NOMO-1 treated with DMSO at 0.1 percent for 48 hours (cell line): Measurements from ENCODE around the gene TUBB6.

Experiments used
- DNase-seq: peaks from one replicate; lab custom pipeline; 2025; ENCODE audit not compliant: unreplicated experiment; lab: John Stamatoyannopoulos, UW

TUBB6 gene

DNA sequence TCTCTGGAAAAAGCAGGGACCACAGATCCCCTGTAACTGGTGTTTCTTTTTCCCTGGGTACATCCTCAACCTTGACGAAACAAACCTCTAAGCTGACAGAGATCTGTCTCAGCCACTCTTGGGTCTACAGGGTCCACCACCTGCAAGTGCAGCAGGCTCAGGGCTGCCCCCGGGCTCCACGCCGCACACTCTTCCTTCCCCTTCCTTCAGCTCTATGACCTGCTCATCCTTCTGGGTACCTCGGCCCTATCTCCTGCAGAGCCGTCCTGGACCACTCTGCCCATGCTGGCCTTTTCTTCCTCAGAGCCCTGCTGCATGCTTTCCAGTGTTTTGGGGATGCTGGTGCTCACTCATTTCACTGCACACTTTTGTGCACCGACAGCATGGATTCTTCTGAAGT is 27.5 kb downstream of the TUBB6 start:
- no peak for DNase-seq

DNA sequence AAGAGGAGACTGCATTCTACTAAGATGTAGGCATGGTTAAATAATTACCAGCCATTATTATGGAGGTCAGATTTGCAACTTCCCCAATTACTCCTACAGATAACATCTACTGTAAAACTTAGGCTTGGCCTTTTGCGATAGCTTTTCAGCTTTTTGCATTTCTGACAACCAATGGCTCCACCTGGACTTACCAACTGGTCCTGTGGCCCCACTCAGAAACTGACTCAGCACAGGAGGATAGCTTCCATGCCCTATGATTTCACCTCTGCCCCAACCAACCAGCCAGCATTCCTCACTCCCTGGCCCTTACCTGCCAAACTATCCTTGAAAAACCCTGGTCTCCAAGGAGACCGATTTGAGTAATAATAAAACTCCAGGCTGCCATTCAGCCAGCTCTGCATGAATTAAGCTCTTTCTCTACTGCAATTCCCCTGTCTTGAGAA is 28.2 kb downstream of the TUBB6 start:
- no peak for DNase-seq

DNA sequence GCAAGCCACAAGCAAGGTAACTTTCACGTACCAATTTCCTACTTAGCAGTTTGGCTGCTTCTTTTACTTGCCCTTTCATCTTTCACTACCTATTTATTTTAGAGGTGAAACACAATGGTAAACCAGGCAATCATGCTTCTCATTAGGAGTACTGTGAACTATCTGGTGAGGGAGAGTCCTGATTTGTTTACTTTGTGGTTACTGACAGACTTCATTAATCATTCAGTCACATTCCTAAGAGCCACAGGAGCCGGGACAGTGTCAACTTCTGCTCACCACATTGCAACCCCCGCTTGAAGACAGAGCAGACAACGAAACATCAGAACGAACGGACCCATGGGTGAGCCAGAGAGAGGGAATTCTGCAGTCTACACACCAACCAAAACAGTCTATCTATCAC is 28.8 kb downstream of the TUBB6 start:
- DNase-seq, result no peak

DNA sequence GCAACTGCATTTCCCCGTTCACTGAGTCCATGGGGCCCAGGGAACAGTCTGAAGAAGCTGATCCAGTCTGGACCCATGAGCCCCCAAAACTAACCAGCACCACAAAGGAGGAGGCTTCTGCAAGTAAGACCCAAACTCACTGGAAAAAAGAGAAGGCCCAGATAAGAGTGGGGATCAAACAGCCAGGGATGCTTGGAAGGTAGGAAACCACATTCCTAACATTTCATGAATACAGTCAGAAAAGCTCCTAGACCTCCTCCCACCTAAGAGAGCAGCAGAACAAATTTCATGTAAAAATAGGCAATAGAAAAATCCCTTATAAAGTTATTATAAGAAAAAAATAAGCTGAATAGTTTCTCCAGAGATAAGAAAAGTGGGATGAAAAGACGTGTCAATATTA is 30.3 kb downstream of the TUBB6 start:
- no peak for DNase-seq

DNA sequence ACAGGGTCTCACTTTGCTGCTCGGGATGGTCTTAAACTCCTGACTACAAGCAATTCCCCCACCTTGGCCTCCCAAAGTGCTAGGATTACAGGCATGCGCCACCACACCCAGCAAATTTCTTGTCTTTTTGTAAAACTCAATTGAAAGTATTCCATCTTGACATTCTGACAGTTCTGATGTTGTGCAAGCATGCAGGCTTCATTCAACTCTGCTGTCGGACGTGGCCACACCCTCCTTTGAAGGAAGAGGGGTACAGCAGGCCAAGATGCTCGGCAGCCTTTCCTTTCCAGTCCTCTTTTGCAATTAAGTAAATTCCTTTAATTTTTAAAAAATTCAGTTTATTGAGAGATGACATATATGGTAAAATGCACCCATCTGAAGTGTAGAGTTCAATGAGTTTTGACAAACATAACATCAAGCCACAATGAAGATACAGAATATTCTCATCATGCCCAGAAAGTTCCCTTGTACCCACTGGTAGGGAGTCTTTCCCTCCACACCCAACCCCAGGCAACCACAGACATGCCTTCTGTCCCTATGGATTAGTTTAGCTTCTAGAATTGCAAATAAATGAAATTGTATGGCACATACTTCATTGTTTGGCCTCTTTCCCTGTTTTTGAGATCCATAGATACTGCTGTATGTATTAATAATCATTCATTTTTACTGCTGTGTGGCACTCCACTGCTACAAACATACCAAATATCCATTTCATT is 33.1 kb downstream of the TUBB6 start:
- DNase-seq, result no peak

DNA sequence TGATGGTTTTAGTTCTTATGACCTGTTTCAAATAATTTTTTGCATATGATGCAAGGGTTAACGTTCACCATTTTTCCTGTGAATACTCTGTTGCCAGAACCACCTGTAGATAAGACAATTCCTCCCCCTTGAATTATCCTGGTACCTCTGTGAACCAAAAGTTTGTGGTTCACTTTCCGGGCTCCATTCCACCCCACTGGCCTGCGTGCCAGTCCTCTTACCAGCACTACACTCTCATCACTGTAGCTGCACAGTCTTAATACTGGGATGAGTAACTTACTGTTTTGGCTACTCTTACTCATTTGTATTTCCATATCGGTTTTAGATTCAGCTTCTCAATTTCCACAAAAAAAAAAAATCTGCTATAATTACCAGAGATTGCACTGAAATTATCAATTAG is 34.6 kb downstream of the TUBB6 start:
- no peak for DNase-seq

DNA sequence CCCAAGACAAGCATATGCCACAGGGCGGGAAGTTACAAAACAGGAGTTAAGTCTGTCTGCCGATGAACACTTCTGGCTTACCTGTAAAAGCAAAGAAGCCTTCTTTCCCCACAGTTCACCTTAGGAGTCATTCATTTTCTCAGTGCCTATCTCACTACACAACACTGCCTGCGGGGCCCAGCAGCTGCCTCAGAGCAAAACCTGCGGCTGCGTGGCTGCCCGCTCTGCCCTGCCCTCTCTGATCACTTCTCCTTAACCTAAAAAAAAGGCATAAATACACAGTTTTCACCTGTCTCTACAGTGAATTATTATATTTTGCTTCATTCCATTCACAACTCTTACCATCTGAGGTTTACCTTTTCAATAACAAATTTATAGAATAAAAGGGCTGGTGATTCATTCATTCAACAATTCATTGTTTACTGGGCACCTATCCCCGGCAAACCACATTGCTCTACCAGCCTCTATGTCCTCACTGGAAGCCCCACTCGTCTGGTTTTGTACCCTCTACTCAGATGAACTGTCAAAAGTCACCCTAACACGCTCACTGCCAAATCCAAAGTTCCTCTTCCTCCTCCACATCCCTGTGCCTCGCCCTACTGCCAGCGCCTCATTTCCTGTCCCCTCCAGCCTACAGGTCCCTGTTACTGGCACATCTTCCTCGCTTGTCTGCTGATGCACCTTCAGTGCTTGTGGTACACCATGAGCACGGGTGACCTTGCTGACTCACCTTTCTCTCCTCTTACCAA is 37.6 kb downstream of the TUBB6 start:
- no peak for DNase-seq

DNA sequence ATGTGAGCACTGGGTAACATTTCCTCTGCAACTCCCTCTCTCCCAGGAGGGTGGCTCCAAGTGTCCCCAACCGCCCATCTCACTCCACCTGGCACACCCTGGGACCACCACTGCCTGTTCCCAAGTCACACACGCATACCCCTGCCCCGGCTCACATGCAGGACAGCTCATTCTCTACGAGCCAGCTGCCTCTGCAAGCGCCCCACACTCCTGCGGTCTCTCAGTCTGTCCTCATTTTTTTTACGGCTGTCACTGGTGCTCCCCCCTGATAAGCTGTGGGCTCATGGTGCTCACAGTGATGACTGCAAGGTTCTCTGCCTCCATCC is 38.2 kb downstream of the TUBB6 start:
- DNase-seq, result no peak

DNA sequence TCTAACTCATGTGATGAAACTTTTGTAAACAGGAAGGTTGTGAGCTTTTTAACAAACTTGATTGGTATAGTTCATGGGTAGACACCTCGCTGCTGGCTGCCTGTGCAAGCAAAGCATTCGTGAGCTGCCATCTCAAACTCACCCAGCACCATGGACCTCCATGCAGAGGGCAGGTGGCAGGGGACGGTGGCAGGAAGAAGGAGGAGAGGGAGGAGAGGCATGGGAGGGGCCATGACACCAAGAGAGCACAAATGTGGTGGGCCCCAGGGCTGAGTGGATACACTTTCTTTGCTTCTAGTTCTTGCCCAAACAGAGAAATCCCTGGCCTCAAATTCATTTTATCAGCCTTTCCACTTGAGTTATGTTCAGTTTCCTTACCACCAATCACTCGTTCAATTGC is 39.9 kb downstream of the TUBB6 start:
- no peak for DNase-seq

DNA sequence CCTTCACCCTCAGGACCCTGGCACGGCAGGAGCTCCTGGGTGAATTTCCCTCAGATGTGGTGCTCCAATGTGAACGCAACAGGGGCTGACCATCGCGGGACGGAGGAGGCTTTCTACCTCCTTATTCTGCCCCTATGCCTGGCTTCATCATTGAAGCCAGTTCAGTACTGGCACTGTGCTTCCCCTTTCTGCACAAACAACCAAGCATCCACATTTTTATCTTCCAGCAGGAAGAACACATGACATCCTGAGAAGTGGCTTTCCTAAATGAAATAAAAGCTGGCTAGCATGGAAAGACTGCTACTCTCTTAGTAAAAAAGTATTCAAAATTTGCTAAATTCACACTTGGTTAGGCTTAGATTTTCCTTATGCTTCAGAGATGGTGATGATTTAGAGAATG is 44.1 kb downstream of the TUBB6 start:
- no peak for DNase-seq

DNA sequence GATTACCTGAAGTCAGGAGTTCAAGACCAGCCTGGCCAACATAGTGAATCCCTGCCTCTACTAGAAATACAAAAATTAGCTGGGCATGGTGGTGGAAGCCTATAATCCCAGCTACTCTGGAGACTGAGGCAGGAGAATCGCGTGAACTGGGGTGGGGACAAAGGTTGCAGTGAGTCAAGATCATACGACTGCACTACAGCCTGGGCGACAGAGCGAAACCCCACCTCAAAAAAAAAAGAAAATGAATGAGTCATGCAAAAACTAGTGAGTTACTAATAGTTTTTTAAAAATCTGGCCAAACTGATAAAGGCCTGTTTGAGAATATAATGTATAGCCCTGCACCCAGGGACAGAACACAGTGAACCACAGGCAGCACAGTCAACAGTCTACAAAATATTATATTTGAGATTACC is 51.5 kb downstream of the TUBB6 start:
- no peak for DNase-seq

DNA sequence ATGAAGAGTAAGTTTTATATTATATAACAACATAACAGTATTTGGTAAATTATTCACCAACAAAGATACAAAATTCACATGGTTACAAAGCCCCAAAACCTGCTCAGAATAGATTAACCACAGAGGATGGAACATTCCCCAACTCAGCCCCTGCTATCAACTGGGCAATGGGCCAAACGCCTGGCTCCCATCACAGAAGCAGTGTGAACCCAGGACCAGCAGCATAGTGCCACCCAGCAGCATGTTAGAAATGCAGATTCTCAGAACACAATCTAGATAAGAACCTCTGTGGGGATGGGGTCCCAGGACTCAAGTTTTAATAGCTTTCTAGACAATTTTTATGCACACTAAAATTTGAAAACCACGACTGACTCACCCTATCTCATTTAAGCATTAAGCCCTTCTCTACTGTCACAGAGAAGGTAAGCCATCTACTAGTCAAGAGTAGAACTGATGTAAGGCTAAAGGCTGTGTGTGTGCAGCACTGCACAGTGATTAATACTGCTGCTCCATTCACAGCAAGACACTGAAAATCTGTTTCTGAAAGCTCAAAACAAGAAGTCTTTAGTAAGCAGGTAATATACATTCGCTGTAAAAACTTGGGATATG is 53.8 kb downstream of the TUBB6 start:
- DNase-seq, result no peak

DNA sequence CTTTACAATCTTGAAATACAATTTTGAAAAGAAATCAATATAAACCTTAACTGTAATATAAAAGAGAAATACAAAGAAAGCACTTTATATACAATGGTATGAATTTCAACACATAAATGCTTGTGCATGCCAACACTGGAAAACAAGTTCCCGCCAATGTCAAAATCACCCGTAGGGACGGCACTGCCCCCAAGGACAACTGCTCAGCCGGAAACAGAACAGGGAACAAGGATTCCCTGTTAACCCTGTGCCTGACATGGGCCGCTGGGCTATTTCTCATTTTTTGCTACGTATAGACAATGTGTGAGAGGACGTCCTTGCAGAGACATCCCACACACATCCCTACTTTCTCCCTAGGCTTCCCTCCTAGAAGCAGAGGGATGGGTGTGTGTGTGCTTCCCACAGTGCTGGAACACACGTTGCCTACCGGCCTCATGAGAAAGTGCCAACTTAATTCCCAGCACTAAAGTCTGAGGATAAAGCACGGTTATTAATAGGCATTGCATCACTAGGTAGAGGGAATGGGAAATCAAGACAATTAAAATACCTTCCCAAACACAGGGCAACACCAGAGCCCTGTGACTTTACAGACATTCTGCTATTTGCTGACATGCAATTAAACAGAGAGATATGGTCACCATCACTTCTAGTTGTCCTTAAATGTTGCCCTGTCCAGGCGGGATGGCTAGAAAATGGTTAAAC is 54.6 kb downstream of the TUBB6 start:
- DNase-seq, result no peak

DNA sequence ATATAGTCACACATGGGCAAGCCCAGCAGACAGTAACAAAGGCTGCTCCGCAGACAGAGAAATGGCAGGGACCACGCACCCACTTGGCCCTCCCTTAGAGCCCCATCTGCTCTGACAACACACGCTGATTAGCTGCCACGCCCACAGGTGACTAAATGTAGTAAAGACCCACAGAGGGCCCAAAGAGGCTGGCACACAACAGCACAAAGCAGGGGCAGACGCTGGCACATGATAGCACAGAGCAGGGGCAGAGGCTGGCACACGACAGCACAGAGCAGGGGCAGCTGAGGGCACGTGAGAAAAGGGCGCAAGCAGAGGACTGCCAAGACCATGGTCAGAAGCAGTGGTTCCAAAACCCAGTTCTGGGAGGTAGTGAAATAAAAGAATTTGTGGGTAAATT is 58.3 kb downstream of the TUBB6 start:
- no peak for DNase-seq

DNA sequence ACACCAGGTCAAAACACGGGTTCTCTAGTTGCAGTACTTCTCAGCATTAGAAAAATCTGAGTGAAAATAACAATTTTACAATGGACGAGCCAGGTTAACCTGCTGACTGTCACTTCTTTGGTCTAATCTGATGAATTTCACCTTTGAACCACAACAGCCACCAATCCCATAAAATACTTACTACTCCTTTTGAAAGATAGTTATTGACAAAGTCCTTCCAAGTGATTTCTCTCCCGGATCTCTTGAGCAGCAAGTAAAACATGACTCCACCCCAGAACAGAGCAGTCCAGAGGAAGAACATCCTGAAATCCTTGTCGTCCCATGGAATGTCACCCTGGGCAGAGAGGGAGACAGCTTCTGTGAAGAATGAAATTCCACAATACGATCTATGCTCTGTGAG is 58.7 kb downstream of the TUBB6 start:
- no peak for DNase-seq

DNA sequence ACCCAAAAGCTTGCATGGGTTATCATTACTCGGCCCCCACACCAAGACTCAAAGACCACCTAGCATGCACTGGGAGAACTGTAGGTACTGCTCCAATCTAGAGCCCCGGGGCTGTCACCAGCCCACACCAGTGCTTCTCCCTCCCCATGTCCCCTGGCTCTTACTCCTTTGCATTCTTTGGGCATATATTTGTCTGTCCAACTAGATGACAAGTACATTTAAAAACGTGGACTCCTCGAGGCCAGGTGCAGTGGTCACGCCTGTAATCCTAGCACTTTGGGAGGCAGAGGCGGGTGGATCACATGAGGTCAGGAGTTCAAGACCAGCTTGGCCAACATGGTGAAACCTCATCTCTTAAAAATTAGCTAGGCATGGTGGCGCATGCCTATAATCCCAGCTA is 61.2 kb downstream of the TUBB6 start:
- DNase-seq, result no peak

DNA sequence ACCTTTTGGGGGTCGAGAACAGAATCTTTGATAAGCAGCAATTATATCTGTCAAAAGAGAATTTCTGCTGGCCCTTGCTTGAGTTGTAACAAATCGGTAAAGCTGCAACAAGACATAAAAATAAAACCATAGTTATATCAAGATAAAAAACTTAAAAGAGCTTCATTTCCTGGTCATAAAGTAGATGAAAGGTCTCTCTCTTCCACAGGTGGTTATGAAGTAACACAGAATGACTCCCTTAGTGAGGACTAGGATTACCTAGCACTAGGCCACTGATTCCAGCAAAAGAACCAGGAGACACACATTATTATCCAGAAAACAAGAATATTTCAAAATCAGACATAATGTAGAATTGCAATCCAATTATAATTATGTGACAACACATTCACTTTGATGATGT is 63.5 kb downstream of the TUBB6 start:
- no peak for DNase-seq

DNA sequence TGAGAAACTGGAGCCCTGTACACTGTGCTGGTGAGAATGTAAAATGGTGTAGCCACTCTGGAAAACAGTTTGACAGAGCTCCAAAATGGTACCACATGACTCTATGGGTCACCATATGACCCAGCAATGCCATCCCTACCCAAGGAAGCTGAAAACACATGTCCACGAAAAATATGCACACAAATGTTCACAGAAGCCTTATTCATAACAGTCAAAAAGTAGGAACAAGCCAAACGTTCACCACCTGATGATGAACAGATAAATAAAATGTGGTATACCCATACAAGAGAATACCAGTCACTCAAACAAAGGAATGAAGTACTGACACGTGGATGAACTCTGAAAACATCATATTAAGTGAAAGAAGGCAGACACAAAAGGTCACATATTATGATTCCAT is 64.4 kb downstream of the TUBB6 start:
- DNase-seq, result no peak

DNA sequence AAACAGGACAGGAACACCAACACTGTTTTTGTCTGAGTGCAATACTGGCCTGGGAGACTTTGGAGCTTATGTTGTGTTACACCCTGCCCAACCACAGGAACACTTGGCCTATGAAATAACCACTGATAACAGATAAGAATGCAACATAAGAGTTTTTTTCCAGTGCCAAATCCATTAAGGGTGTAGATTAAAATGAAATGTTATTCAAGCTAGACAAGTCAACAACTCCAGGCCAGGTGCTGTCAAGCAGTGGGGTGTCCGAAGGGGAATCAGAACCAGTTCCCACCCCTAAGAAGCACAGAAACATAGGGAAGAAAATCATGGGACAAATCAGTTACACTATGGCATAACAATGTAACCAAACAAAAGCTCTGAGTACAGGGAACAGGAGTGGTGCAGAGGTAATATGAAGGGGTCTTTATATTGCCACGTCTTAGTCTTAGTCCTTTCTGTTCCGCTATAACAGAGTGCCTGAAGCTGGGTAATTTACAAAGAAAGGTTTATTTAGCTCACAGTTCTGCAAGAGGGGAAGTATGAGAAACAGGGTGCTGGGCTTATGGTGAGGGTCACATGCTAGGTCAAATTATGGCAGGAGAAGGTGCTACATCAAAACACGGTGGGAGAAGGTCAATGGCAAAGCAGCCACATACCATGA is 65.2 kb downstream of the TUBB6 start:
- no peak for DNase-seq

DNA sequence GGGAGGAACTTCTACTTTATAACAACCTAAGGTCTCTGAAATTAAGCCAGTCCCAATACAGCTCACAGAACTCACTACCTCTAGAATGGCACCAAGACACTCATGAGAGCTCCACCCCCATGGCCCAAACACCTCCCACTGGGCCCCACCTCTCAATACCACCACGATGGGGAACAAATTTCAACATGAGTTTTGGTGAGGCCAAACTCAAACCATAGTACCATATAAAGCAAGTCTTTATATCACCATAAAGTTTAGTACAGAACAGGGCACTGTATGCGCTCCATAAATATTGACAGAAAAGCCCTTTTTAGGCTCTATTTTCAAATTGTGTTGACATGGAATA is 65.7 kb downstream of the TUBB6 start:
- no peak for DNase-seq

DNA sequence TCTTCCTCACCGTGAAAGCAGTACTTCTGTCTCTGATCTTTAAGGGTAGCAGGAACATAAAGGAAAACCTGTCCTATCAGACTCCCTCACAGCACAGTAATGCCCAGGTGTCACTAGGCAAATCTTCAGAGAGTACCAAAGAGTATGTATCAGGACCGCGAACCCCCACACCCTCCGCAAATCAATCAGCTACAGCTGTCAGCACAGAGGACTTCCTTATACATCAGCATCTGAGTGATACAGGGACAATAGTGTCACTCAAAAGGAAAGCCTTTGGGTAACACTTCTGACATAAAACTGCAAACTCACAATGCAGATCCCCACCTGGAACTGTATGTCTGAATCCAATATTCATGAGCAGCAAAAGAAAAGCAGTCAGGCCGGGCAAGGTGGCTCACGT is 66.4 kb downstream of the TUBB6 start:
- no peak for DNase-seq
